COLO668 (cell line): Measurements from ENCODE around the gene NDUFA8.
"Not testable (repeated sequence)": the region's sequence is repeated elsewhere in the genome, so short reads cannot be mapped to it uniquely, and the experiment has no call there.

Experiments
- DNase-seq: peaks from one replicate; lab custom pipeline; 2025; ENCODE audit not compliant: unreplicated experiment; lab: John Stamatoyannopoulos, UW

Gene NDUFA8

GRCh38 chr9:122122468-122122867, 37.1 kb downstream of the NDUFA8 start:
- no peak for DNase-seq

GRCh38 chr9:122121931-122122330, 37.6 kb downstream of the NDUFA8 start:
- DNase-seq: no peak

GRCh38 chr9:122121391-122121790, 38.2 kb downstream of the NDUFA8 start:
- no peak for DNase-seq

GRCh38 chr9:122120316-122121071, 39.1 kb downstream of the NDUFA8 start:
- no peak for DNase-seq

GRCh38 chr9:122119721-122120120, 39.9 kb downstream of the NDUFA8 start:
- no peak for DNase-seq

- DNase-seq: no peak
These were observed 40.4 kb downstream of the NDUFA8 start for GRCh38 chr9:122119166-122119521.

- no peak for DNase-seq
These were observed 41.0 kb downstream of the NDUFA8 start for GRCh38 chr9:122118343-122119165.

- DNase-seq: not testable (repeated sequence)
These were observed 42.3 kb downstream of the NDUFA8 start for GRCh38 chr9:122117241-122117640.

GRCh38 chr9:122116448-122117173, 43.0 kb downstream of the NDUFA8 start:
- no peak for DNase-seq

- no peak for DNase-seq
These were observed 43.5 kb downstream of the NDUFA8 start for GRCh38 chr9:122116040-122116439.

- no peak for DNase-seq
These were observed 44.2 kb downstream of the NDUFA8 start for GRCh38 chr9:122115176-122116035.

GRCh38 chr9:122113574-122113973, 46.0 kb downstream of the NDUFA8 start:
- DNase-seq: no peak

GRCh38 chr9:122112238-122112637, 47.3 kb downstream of the NDUFA8 start:
- DNase-seq: no peak

- no peak for DNase-seq
These were observed 48.0 kb downstream of the NDUFA8 start for GRCh38 chr9:122111413-122112085.

- DNase-seq: no peak
These were observed 49.3 kb downstream of the NDUFA8 start for GRCh38 chr9:122110100-122110833.

- DNase-seq: no peak
These were observed 50.4 kb downstream of the NDUFA8 start for GRCh38 chr9:122109035-122109813.

GRCh38 chr9:122107291-122107805, 52.2 kb downstream of the NDUFA8 start:
- DNase-seq: no peak

GRCh38 chr9:122106576-122106975, 53.0 kb downstream of the NDUFA8 start:
- no peak for DNase-seq

- DNase-seq: no peak
These were observed 55.6 kb downstream of the NDUFA8 start for GRCh38 chr9:122103985-122104384.
